Stimulated activated CD4-positive, alpha-beta T cell treated with anti-CD3 and anti-CD28 coated beads, Interleukin-4, amount 100 ng/mL, for 1 hour (primary cell): Measurements from ENCODE around the gene TXNDC15.

Source experiments
- DNase-seq: peaks from one replicate; pipeline ENCODE4 v3.0.0-alpha.2; 2020

TXNDC15 gene

GRCh38 chr5:134932508-134932907 lies 58.3 kb downstream of the TXNDC15 start:
- DNase-seq: no peak

GRCh38 chr5:134934202-134934601 lies 60.0 kb downstream of the TXNDC15 start:
- no peak for DNase-seq

GRCh38 chr5:134935711-134936602 lies 61.8 kb downstream of the TXNDC15 start:
- DNase-seq: no peak

- DNase-seq: no peak
Measured at GRCh38 chr5:134937526-134937925, 63.4 kb downstream of the TXNDC15 start.

GRCh38 chr5:134938030-134938429 lies 63.9 kb downstream of the TXNDC15 start:
- no peak for DNase-seq

GRCh38 chr5:134939500-134939899 lies 65.3 kb downstream of the TXNDC15 start:
- no peak for DNase-seq

GRCh38 chr5:134943547-134943946 lies 69.4 kb downstream of the TXNDC15 start:
- no peak for DNase-seq

GRCh38 chr5:134944630-134945029 lies 70.5 kb downstream of the TXNDC15 start:
- DNase-seq: no peak

GRCh38 chr5:134945041-134945440 lies 70.9 kb downstream of the TXNDC15 start:
- DNase-seq: no peak

GRCh38 chr5:134948911-134949310 lies 74.7 kb downstream of the TXNDC15 start:
- no peak for DNase-seq

- DNase-seq: no peak
Measured at GRCh38 chr5:134949316-134949715, 75.1 kb downstream of the TXNDC15 start.
